ENCODE measurements around the gene FUT2. TPM values are rescaled to one million over a fixed set of nuclear protein-coding genes. Genes with fewer than 3 reads are reported as not detected.
"Not testable (repeated sequence)": the region's sequence is repeated elsewhere in the genome, so short reads cannot be mapped to it uniquely, and the experiment has no call there.

Gene FUT2
- total RNA-seq, 1 donor from 2014 or later, result not detected

DNA sequence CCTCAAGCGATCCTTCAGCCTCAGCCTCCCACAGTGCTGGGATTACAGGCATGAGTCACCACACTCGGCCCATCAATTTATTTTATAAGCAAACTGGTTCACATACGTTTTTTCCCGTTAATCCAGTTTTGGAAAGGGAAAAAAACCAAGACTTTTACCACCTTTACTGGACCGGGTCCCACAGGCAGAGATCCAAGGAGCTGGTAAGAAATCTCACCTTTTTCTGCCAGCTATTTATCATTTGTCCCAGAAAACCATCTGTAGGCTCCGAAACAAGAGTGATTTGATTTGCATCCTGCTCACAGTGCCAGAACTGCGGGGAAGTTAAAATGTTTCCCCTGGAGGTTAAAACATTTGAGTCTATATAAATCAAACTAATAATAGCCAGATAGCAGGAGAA, 6.3 kb upstream of the FUT2 start:
- Mint-ChIP-seq H3K4me1 (ENCODE audit: low read depth) (no peaks in the 10 kb centered on the region), H3K27me3 (ENCODE audit: low read depth) (peaks cover 4% of the 10 kb centered on the region), H3K36me3 (ENCODE audit: low read depth) (no peaks in the 10 kb centered on the region), H3K9me3 (no peaks in the 10 kb centered on the region), H3K27ac (no peak overlapping the region), H3K4me3 (ENCODE audit: low read depth) (no peak overlapping the region)
- no peak for DNase-seq (ENCODE audit: low spot score)
- intact Hi-C loops (cut with micrococcal nuclease), result no loop called here

DNA sequence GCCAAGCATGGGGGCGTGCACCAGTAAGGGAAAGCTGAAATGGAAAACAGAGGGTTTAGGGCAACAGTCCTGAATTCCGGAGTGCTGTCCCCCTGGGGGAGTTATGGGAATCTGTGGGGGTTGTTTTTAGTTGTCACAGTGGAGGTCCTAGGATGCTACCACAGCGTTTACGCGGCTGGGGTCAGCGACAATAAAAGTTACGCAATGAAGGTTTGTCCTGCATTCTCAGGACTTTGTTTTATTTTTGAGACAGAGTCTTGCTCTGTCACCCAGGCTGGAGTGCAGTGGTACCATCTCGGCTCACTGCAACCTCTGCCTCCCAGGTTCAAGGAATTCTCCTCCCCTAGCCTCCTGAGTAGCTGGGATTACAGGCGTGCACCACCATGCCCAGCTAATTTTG, 2.1 kb upstream of the FUT2 start:
- DNase-seq (ENCODE audit: low spot score); H3K36me3 Mint-ChIP-seq (ENCODE audit: low read depth); intact Hi-C loops (cut with micrococcal nuclease); H3K27ac Mint-ChIP-seq; H3K4me1 Mint-ChIP-seq (ENCODE audit: low read depth); H3K9me3 Mint-ChIP-seq; H3K4me3 Mint-ChIP-seq (ENCODE audit: low read depth): not testable (repeated sequence)
- peaks cover 13% of the 10 kb centered on the region for H3K27me3 Mint-ChIP-seq (ENCODE audit: low read depth)

DNA sequence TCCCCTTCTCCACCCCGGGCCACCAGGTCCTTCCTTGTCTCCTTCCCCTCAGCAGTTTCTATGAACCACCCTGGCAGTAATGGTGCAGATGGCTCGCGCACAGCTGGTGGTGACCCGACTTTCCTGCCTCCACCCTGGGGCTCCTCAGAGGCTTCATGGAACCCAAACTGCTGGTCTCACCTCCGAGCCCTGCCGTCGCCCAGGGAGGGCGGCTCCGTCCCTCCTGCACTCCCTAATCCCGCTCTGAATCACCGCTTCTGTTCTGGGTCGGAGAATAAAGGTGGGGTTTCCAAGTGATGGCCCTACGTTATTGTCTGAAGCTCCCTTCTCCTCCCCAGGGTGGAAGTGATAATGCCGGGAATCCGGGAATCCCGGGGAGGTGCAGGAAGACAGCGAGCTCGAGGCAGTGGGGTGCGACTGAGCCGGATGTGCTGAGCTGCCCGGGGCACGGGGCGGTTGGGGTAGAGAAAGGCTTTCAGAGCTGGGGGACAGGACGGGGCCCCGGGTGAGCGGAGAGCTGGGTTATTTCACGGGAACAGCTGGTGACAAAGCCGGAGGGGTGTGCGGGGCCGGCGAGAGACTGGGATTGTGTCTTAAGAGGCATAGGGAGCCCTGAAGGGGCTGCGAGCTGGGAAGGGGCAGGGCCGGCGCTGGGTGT, 711 bp downstream of the FUT2 start:
- Mint-ChIP-seq H3K9me3 (no peaks in the 10 kb centered on the region), H3K27me3 (ENCODE audit: low read depth) (peaks cover 13% of the 10 kb centered on the region), H3K27ac (no peak overlapping the region), H3K36me3 (ENCODE audit: low read depth) (no peaks in the 10 kb centered on the region), H3K4me1 (ENCODE audit: low read depth) (no peaks in the 10 kb centered on the region), H3K4me3 (ENCODE audit: low read depth) (no peak overlapping the region)
- intact Hi-C loops (cut with micrococcal nuclease), result no loop called here
- DNase-seq (ENCODE audit: low spot score), result no peak

DNA sequence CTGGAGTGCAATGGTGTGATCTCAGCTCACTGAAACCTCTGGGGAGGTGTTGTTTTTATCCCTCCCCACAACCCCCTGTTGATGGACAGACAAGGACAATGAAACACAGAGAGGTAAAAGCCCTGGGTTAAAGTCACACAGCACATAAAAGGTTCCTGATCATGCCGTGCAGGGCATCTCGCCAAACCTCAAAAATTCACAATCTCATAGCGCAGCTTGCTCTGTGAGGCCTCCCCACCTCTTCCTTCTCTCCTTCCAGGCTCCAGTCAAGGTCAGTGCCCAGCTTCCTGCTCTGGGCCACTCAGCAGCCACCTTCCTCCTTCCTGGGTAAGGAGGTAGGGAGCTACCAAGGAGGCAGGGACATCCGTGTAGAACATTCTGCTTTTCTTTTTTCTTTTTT, 2.3 kb downstream of the FUT2 start:
- no peak for DNase-seq (ENCODE audit: low spot score)
- Mint-ChIP-seq H3K27me3 (ENCODE audit: low read depth) (peaks cover 13% of the 10 kb centered on the region), H3K9me3 (no peaks in the 10 kb centered on the region), H3K4me1 (ENCODE audit: low read depth) (no peaks in the 10 kb centered on the region), H3K27ac (no peak overlapping the region), H3K4me3 (ENCODE audit: low read depth) (no peak overlapping the region), H3K36me3 (ENCODE audit: low read depth) (no peaks in the 10 kb centered on the region)
- intact Hi-C loops (cut with micrococcal nuclease), result no loop called here

DNA sequence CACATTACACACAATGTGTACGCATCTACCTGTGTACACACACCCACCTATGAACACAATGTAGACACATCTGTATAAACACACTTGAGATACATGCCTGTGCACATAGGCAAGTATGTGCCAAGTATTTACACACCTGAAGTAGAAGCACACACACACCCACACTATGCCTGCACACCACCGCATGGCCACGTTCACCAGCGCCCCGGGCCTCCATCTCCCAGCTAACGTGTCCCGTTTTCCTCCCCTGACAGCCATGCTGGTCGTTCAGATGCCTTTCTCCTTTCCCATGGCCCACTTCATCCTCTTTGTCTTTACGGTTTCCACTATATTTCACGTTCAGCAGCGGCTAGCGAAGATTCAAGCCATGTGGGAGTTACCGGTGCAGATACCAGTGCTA, 6.9 kb downstream of the FUT2 start:
- intact Hi-C loops (cut with micrococcal nuclease), result no loop called here
- Mint-ChIP-seq H3K4me3 (ENCODE audit: low read depth) (no peak overlapping the region), H3K36me3 (ENCODE audit: low read depth) (peaks cover 3% of the 10 kb centered on the region), H3K4me1 (ENCODE audit: low read depth) (no peaks in the 10 kb centered on the region), H3K27me3 (ENCODE audit: low read depth) (no peaks in the 10 kb centered on the region), H3K9me3 (no peaks in the 10 kb centered on the region), H3K27ac (no peak overlapping the region)
- no peak for DNase-seq (ENCODE audit: low spot score)

DNA sequence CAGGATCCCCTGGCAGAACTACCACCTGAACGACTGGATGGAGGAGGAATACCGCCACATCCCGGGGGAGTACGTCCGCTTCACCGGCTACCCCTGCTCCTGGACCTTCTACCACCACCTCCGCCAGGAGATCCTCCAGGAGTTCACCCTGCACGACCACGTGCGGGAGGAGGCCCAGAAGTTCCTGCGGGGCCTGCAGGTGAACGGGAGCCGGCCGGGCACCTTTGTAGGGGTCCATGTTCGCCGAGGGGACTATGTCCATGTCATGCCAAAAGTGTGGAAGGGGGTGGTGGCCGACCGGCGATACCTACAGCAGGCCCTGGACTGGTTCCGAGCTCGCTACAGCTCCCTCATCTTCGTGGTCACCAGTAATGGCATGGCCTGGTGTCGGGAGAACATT, 7.5 kb downstream of the FUT2 start:
- intact Hi-C loops (cut with micrococcal nuclease), result no loop called here
- H3K4me3 Mint-ChIP-seq (ENCODE audit: low read depth), result no peak overlapping the region
- no peaks in the 10 kb centered on the region for H3K4me1 Mint-ChIP-seq (ENCODE audit: low read depth)
- H3K9me3 Mint-ChIP-seq, result no peaks in the 10 kb centered on the region
- peaks cover 3% of the 10 kb centered on the region for H3K36me3 Mint-ChIP-seq (ENCODE audit: low read depth)
- DNase-seq (ENCODE audit: low spot score), result no peak
- no peak overlapping the region for H3K27ac Mint-ChIP-seq
- H3K27me3 Mint-ChIP-seq (ENCODE audit: low read depth), result no peaks in the 10 kb centered on the region

DNA sequence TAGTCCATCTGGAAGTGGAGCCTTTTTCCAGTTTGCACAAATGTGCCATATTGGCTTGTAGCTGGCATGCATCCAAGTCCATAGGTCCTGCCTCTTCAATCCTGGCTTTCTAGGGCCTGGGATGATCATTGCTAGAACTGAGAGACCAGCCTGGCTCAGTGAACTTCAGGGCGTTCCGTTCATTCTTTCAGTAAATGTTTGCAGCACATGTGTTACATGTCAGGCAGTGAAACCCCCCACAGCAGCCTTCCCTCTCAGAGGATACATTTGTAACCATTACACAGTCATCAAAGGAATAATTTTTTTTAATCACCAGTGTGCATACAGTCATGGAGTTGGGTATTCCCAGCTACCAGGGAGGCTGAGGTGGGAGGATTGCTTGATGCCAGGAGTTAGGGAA, 9.7 kb downstream of the FUT2 start:
- Mint-ChIP-seq H3K9me3 (no peaks in the 10 kb centered on the region), H3K36me3 (ENCODE audit: low read depth) (peaks cover 3% of the 10 kb centered on the region), H3K27ac (no peak overlapping the region), H3K27me3 (ENCODE audit: low read depth) (no peaks in the 10 kb centered on the region), H3K4me1 (ENCODE audit: low read depth) (no peaks in the 10 kb centered on the region), H3K4me3 (ENCODE audit: low read depth) (no peak overlapping the region)
- intact Hi-C loops (cut with micrococcal nuclease), result no loop called here
- DNase-seq (ENCODE audit: low spot score), result no peak

DNA sequence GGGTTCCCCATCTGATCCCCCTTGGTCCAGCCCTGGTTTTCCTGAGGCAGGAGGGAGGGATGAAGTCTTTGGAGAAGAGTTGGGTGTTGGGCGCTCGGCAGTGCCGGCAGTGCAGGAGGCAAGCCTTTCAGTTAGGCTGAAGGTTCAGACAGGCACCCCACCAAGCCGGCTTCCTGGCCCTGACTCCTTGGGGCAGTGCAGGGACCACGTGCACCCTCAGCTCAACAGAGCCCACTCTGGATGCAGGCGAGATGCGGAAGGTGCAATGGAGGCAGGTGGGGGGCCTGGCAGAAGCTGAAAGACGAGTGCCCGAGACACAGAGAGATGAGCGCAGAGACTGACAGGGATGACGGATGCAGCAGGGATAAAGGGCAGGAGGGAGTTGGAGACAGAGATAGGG, 12.7 kb downstream of the FUT2 start:
- Mint-ChIP-seq H3K4me1 (ENCODE audit: low read depth) (no peaks in the 10 kb centered on the region), H3K9me3 (no peaks in the 10 kb centered on the region), H3K4me3 (ENCODE audit: low read depth) (no peak overlapping the region), H3K36me3 (ENCODE audit: low read depth) (peaks cover 3% of the 10 kb centered on the region), H3K27ac (no peak overlapping the region), H3K27me3 (ENCODE audit: low read depth) (no peaks in the 10 kb centered on the region)
- no peak for DNase-seq (ENCODE audit: low spot score)
- intact Hi-C loops (cut with micrococcal nuclease), result no loop called here

DNA sequence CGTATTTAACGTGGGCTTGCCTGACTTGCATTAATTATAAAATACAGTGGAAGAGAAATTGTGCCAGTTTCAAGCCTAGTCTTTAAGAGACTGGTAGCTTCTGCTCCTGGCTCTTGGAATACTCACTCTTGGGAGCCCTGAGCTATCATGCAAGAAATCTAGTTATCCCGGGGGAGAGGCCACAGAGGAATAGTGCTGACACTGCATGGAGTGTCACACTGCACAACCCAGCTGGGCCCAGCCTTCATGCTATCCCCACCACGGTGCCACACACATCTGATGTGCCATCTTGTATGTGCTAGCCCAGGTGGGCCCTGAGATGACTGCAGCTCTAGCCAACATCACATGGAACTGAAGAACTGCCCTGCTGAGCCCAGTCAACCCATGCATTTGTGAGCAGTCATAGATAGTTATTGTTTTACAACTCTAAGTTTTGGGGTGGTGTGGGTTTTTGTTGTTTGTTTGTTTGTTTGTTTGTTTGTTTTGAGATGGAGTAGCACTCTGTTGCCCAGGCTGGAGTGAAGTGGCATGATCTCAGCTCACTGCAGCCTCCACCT, 15.4 kb downstream of the FUT2 start:
- Mint-ChIP-seq H3K27ac (no peak overlapping the region), H3K4me1 (ENCODE audit: low read depth) (peaks cover 6% of the 10 kb centered on the region), H3K27me3 (ENCODE audit: low read depth) (no peaks in the 10 kb centered on the region), H3K4me3 (ENCODE audit: low read depth) (no peak overlapping the region), H3K9me3 (no peaks in the 10 kb centered on the region), H3K36me3 (ENCODE audit: low read depth) (peaks cover 3% of the 10 kb centered on the region)
- intact Hi-C loops (cut with micrococcal nuclease), result no loop called here
- DNase-seq (ENCODE audit: low spot score), result no peak

DNA sequence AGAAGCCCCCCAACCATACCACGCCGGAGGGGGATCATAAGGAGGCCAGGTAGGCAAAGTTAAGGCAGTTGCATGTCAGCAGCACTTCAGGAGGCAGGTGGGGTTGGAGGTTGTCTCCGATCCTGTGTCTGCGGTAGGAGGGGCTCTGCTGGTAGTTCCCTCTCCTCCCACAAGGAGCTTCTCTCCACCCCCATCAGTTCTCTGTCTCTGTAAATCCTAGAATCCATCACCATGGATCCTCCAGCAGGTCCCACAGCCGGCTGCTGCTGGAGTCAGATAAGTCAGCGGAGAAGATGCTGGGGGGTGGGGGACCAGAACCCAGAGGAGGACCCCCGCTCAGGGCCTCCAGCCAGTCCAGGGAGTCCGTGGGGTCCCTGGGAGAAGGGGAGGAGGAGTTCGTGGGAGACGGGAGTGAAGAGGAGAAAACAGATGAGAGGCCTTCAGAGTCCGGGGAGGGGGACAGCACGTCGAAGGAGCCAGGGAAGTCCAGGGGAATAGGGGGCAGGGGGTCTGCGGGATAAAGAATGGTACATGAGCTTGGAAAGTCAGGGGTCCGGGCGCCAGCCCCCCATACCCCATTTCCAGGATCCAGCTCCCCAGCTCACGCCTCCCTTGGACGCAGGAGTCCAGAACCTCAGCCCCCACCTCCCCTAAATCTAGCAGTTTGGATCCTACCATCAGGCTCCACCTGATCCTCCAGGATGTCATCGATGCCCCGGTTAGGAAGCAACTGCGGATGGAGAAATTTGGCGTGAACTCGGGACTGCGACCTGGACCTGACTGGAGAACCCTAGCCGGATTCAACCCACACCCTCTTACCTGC, 17.5 kb downstream of the FUT2 start:
- no peak for DNase-seq (ENCODE audit: low spot score)
- intact Hi-C loops (cut with micrococcal nuclease), result no loop called here
- Mint-ChIP-seq H3K4me1 (ENCODE audit: low read depth) (peaks cover 6% of the 10 kb centered on the region), H3K36me3 (ENCODE audit: low read depth) (no peaks in the 10 kb centered on the region), H3K27ac (peak overlapping the region; percentile 33), H3K27me3 (ENCODE audit: low read depth) (no peaks in the 10 kb centered on the region), H3K4me3 (ENCODE audit: low read depth) (peak overlapping the region; percentile 77), H3K9me3 (no peaks in the 10 kb centered on the region)

DNA sequence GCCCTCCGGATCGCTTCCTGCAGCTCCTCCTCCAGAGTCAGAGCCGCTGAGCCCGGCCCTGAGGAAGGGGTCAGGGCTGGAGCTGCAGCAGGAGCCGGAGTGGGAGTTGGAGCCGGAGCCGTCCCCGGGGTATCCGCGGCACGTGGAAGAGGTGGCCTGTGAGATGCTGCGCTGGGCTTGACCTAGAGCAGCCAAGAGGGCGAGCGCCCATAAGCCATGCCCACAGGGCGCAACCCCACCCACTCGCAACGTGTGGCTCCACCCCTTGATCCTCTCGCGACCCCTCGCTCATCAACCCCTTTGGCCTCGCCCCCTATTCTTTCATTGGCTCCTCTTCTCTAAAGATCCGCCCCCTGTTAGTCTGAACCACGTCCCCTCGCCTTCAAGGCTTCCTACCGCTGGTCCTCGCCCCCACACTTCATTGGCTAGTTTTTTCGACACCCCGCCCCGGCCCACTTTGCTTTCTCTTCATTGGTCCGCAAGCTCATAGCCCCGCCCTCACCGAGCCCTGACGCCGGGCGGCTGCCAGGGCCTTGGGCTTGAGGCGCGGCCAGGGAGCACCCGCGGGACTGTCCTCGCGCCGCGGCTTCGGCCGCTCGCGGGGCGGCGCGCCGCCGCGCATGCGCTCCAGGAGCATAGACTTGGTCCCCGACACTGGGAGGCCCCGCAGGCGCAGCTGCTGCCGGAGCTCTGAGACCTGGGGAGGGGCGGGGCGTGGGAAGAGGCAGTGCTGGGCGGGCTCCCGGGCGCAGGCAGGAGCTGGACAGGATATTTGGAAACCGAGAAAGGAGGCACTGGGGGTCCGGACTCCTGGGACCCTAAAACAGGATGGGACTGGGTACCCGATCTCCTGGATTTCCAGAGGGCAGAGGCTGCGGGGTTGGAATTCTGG, 18.3 kb downstream of the FUT2 start:
- peak overlapping the region; percentile 77 for H3K4me3 Mint-ChIP-seq (ENCODE audit: low read depth)
- H3K36me3 Mint-ChIP-seq (ENCODE audit: low read depth), result no peaks in the 10 kb centered on the region
- DNase-seq (ENCODE audit: low spot score), result peak; percentile 99
- no peaks in the 10 kb centered on the region for H3K9me3 Mint-ChIP-seq
- peaks cover 6% of the 10 kb centered on the region for H3K4me1 Mint-ChIP-seq (ENCODE audit: low read depth)
- intact Hi-C loops (cut with micrococcal nuclease), result loop anchor here (1.0 to 2.0 kb wide), 2 partner anchors 24 to 53 kb away; no protein-coding TSS in a partner anchor
- H3K27me3 Mint-ChIP-seq (ENCODE audit: low read depth), result no peaks in the 10 kb centered on the region
- peak overlapping the region; percentile 68 for H3K27ac Mint-ChIP-seq

DNA sequence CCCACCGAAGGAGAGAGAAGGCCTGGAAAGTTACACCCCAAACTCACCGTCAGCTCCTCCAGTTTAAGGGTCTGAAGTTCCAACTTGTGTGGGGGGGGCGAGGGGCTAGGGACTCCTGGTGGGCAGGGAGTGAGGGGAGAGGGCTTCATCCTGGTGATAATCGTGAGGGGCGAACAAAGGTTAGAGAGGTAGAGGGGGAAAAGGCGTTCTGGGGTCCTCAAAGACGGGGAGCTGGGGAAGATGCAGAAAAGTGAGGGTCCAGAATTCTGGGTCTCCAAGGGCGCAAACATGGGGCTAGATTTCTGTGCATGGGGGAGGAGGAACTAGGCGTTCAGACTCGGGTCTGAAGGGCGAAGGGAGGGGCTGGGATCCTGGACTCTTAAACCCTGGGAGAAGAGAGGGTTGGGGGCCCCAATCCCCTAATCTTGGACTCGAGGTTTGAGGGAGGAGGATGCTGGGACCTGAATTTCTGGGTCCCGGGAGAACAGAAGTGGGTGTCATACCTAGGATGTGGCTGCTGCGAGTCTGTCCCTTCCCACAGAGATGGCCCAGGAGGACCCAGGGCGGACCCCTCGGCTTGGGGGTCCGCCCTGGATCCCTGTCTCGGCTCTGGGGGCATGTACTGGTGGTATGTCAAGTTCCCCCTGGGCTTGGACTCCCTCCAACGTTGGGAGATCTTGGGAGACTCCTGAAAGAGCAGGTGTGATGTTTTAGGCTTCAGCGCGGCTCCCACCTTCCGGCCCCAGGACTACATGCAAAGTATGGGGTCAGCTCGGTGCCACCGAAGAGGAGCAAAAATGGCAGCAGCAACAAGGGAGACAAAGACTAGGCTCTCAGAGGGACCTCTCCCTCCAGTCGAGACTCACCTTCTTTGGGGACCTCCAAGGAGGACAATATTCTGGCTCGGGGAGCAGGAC, 19.2 kb downstream of the FUT2 start:
- no peaks in the 10 kb centered on the region for H3K27me3 Mint-ChIP-seq (ENCODE audit: low read depth)
- DNase-seq (ENCODE audit: low spot score), result no peak
- H3K9me3 Mint-ChIP-seq, result no peaks in the 10 kb centered on the region
- no peaks in the 10 kb centered on the region for H3K36me3 Mint-ChIP-seq (ENCODE audit: low read depth)
- H3K4me3 Mint-ChIP-seq (ENCODE audit: low read depth), result peak overlapping the region; percentile 77
- H3K4me1 Mint-ChIP-seq (ENCODE audit: low read depth), result peaks cover 6% of the 10 kb centered on the region
- peak overlapping the region; percentile 68 for H3K27ac Mint-ChIP-seq
- intact Hi-C loops (cut with micrococcal nuclease), result loop anchor here (1.0 to 2.0 kb wide), 2 partner anchors 23 to 54 kb away; no protein-coding TSS in a partner anchor

Measured in activated T-helper 2 cell treated with anti-CD3 and anti-CD28 coated beads, Interferon-gamma antibody, Interleukin-2, Interleukin-4, amounts not matched to agents 10 μg/mL and 5 μg/mL and 100 μg/mL, durations not matched to agents 14 hours and 24 hours and 36 hours (primary cell).